Activated CD4-positive, alpha-beta T cell treated with anti-CD3 and anti-CD28 coated beads, Interleukin-2, amount 50 U/mL, for 24 hours (primary cell): ENCODE data around the gene TEF.
"Not testable (repeated sequence)": the region's sequence is repeated elsewhere in the genome, so short reads cannot be mapped to it uniquely, and the experiment has no call there.

Source experiments
- DNase-seq, 2 donors: peaks; one replicate each; pipeline ENCODE4 v3.0.0-alpha.2; 2020; ENCODE audit warnings: low read depth in 1 of 2, low spot score in 1 of 2

TEF gene

DNA sequence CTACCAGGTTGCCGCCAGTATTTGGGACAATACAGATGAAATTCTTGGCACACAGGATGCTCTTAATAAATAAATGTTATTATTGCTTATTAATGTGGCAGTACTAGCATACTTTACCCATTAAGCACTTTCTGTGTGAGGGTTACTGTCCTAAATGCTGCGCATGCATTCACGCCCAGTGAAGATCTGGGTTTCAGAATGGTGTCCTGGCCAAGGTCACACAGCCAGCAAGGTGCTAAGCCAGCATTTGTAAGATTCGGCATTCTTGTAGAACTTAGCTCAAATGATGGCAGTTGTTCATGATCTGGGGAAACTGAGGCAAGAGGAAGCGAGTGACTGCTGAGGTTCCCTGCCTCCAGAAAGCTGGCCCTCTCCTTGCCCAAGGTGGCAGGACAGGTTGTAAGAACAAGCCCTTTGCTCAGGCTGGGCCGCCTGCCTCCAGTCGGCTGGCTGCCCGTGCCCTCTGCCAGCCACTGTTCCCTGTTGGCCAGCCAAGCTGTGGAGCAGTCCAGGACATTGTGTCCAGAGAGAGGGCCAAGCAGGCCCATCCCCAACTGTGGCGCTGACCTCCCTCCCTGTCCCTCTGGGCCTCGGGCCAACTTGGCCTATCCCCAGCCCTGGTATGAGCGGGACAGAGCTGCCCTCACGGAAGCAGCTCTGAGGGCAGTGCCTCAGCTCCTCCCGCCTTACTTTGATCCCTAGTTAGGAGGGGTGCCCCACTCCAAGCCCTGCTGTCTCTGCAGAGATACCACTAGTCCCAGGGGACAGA lies 36.1 kb downstream of the TEF start:
- DNase-seq = no peak

DNA sequence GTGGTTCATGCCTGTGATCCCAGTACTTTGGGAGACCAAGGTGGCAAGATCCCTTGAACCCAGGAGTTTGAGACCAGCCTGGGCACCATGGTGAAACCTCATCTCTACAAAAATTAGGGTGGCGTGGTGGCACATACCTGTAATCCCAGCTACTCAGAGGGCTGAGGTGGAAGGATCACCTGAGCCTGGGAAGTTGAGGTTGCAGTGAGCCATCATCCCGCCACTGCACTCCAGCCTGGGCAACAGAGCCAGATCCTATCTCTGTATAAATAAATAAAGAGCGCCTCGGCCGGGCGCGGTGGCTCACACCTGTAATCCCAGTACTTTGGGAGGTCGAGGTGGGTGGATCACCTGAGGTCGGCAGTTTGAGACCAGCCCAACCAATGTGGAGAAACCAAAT lies 37.0 kb downstream of the TEF start:
- DNase-seq = no peak

DNA sequence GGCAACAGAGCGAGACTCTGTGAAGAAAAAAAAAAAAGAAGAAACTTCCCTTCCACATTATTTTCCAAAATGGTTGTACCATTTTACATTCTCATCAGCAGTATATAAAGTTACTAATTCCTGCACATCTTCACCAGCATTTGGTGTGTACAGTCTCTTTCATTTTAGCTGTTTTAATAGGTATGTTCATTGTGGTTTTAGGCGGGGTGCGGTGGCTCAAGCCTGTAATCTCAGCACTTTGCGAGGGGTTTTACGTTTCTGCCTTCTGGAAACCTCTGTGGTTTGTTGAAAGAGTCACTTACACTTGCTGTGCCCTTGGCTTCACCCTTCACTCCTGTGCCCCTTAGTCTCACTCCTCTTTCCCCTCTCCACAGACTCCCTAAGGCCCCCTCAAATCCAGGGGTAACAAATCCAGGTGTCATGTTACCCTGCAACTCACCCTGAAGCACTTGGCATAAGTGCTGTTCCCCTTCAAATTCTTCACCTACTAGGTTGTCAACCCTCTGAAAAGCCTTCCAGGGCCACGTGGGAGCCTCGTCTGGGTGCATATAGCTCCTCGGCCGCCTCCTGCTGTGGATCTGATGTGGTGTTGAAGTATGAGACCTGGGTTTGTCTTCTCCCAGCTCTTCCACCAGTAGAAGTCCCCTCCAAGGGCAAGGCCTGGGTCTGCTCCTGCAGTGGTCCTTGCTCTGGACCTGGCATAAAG lies 44.1 kb downstream of the TEF start:
- DNase-seq = no peak

DNA sequence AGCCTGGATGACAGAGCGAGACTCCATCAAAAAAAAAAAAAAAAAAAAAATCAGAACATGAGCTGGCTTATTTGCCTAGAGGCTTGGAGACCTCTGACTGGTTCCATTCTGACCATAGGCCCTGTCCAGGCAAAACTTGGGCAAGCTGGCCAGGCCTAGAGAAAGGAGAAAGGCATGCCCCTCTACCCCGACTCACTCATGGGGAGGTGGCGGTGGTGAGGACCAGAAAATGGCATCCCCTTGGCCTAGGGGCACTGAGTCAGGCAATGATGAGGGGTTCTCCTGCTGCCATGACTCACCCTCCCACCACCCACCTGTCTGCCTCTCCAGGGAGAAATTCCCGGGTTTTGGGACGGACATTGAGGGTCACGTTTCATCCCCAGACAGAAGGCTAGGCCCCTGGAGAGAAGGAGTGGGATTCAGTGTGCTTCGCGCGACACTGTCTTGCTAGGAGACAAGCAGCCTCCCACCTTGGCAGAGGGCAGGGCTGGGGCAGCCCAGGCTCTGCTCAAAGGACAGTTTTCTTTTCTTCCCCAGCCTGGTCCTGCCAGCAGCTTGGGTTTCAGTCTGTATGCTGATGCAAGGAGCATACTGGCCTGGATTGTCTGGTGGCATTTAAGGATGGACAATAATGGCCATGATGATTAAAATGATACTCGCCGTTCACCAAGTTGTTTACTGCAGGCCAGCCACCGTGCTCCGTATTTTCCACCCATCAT lies 47.6 kb downstream of the TEF start:
- no peak for DNase-seq

DNA sequence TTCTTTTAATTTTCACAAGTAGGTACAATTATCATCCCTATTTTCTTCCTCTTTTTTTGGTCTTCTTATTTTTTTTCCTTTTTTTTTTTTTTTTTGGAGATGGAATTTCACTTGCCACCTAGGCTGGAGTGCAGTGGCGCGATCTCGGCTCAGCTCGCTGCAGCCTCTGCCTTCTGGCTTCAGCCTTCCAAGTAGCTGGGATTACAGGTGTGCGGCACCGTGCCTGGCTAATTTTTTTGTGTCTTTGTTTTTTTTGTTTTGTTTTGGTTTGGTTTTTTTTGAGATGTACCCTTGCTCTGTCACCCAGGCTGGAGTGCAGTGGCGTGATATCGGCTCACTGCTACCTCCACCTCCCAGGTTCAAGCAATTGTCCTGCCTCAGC lies 48.2 kb downstream of the TEF start:
- no peak for DNase-seq

DNA sequence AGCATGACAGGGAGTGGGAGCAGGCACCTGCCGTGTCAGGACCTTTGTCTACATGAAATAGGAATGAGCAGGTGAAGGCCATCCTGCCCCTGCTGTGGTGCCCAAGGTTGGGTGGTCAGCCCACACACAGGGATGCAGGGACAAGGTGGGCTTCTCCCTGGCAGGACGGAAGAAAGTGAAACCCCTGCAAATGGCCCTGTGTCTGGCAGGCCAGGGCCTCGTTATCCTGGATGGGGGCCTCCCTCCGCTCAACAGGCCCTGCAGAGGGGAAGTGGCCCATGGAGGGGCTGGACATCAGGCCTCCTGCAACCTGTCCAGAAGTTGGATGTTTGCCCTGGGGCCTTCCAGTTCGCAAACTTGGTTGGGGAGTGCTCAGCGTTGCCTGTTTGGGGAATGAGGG lies 49.9 kb downstream of the TEF start:
- DNase-seq = no peak

DNA sequence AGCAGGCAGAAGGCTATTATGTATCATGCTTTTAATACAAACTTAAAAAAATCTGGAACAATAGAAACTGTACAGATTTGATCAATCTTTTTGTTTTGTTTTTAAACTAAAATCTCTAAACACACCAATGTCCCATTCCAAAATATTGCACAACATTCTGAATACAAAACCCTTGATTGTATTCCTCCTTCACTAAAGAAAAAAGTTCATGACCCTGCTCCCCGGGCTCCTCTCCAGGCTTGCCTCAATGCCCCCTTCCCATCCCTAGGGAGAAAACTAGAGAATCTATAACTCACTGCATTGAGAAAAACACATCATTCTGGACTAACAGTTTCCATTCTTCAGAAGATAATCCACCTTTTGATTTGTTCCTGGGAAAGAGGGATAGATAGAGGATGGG lies 51.7 kb downstream of the TEF start:
- DNase-seq = not testable (repeated sequence)

DNA sequence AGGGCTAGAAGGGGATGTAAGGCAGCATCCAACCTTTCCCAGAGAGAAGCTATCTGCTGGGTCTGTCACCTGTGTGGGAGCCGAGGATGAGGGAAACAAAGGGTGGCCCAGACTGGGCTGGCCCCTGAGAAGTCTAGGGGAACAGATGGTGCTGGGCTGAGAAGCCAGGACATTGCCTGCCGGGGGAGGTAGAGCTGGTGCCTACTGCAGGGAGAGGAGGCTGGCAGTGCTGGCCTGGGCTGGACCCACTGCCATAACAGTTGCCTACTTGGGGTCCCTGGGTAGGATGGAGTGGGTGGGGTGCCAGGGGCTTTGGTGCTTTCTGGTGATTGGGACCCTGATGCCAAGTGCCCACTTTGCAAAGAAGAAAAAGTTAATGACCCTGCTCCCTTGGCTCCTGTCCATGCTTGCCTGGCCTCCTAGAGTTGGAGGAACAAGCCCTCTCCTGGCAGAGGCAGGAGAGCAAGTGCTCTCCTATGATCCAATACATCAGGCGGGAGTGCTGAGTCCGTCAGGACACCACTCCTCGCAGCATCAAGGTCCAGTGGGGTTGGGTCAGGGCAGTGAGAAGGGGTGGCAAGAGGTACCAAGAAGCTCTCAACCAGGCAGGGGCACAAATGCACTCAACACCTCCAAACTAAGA lies 52.7 kb downstream of the TEF start:
- not testable (repeated sequence) for DNase-seq

DNA sequence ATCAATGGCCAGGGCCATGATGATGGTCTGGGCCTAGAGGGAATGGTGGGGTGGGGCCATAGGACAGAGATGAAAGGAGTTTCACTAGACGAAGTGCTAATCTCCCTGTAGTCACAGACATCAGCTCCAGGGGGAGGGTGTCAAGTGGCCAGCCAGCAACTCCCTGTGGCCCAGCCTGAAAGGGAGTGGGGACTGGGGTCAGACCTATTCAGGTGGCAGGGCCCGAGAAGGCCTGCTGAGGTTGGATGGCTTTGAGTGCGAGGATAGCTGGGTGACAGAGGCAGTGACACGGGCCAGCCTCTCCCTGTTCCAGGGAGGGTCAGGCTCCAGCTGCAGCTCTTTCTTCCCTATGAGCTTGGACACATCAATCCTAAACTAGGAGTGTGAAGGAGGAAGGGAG lies 53.8 kb downstream of the TEF start:
- no peak for DNase-seq

DNA sequence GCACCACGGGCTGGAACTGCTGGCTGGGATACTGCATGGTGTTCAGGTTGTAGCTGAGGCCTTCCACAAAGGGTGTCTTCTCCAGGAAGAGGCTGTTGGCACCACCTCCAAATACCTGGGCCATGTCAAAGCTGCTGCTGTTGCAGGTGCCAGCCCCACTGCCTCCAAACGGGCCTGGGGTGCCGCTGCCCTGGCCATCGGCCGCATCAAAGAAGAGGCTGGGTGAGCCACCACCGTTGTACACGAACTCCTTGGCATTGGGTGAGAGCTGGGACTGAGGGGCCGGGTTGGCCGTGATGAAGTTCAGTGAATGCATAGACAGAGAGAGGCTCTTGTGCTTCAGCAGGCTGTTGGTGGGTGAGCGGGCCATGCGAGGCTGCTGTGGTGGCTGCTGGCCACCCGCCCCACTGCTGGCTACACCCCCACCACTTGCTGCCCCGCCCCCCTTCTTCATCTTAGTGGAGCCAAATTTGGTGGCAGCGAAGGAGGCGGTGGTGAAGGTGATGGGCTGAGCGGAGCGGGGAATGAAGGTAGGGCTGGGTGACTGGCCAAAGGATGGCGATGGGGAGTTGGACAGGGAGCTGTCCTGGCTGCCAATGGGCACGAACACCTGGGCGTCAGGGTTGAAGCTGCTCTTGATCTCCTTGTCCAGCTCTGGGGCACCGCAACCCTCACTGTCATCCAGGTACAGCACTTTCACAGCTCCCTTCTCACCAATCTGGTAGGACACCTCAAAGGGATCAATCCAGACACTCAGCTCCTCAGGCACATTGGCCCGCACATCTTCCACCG lies 54.8 kb downstream of the TEF start:
- no peak for DNase-seq

DNA sequence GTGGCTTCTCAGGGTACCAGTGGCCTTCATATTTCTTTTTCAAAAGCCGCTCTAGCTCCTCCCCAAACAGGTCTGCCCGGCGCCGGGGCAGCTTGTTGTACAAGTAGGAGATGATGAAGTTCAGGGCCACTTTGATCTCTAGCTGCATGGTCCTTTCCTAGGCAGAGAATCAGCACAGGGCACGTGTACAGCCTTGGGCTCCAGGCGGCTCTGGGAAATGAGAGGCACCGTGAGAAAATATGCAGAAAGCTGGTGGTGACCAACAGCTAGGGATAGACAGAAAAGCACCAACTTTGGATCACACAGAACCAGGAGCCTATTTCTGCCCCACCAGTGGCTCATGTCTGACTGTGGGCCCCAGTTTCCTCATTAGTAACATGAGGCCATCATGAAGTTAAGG lies 55.5 kb downstream of the TEF start:
- DNase-seq = no peak

DNA sequence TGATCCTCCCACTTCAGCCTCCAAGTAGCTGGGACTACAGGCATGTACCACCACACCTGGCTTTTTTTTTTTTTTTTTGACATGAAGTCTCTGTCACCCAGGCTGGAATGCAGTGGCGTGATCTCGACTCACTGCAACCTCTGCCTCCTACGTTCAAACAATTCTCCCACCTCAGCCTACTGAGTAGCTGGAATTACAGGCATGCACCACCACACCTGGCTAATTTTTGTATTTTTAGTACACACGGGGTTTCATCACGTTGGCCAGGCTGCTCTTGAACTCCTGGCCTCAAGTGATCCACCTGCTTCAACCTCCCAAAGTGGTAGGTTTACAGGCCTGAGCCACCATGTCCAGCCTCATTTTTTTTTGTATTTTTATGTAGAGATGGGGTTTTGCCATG lies 58.8 kb downstream of the TEF start:
- DNase-seq = not testable (repeated sequence)

DNA sequence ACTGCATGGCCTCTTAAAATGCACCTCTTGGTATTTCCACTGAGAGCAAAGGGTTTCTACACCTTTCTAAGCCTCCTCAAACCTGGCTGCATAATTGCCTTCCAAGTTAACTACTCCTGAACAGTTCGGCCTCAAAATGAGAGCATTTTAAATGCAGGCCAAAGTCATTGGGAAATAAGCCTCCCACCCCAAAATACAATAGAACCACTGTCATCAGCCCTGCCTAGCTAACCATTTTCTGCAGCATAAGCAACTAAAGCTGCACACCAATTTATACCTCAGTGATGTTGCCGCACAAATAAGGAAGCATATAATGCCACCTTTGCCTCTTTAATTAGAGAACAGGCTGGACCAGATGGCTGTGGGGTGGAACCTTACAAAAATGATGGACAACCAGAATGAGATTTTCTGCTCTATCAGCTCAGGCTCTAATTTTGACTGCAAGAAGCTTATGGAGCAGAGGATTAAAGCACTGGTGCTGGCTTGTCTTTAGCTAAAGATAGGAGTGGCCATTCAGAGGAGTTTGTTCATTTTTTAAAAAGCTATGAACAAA lies 60.6 kb downstream of the TEF start:
- DNase-seq = no peak

DNA sequence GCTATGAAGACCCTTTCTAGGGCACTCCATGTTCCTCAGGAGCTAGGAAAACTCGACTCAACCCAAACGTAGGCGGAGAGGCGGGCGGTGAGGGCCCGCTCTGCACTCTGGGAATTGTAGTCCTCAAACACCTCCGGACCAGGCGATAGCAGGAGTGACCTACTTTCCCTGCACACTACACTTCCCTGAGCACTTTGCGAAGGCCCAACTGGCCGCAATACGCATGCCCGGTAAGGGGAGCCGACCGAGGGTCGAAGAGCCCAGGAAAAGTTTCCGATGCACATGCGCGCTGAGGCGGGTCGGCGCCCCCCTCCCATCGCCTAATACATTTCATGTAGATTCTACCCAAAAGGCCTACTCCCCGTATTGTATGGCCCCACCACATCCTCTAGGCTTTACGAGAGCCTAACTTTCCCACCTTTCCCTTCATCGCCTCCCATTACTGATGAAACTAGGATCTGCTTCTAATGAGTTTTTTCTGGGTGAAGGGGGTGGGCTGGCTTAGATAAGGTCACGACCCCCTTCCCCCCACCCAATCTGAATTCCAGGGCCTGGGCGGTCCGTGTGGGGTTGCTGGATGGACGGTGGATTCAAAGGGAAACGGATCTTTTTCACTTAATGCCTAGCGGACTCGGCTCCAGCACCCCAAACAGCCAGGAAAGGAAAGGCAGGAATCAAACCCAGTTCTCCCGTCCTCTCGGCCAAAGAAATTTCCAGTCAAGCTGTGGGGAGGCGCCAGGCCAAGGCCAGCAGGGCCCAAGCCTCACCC lies 62.8 kb downstream of the TEF start:
- peak; percentile 65 to 80 for DNase-seq

DNA sequence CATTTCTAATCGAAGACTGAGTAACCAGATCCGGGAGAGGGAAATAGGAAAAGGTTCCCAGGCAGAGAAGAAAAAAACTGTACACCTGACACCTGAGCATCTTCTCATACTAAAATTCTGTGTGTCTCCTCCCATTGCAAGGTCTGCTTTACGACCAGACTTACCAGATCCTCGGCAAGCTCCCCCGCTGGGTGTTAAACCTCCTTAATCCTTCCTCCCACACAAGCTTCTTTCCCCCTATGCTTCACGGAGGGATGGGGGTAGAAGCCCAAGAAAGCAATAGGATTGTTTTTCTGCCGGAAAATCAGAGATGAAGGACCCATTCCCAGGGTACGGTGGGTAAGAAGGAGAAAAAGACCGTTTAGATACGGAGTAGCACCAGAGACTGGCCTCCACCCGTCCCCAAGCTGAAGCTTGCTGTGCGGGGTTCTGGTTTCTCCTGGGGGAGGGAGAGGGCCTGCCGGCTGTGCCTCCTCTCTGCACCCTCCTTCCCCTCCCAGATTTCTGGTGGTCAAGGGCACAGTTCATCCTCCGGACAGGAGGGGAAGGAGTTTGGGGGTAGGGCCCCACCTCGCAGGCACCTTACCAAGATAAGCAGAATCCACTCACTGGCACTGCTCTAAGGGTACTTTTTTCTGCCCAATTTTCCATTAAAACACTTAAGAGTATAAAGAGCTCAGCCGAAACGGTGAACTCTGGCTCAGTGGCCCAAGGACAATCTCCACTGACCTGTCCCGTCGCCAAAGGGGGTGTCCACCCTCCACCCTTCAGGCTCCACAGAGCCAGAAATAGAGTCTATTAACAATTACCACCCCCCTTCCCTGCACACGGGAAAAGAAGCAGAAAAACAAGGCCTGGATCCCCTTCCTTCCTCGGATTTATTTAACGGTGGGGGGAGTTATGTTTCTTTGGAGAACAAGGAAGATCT lies 63.7 kb downstream of the TEF start:
- no peak for DNase-seq

DNA sequence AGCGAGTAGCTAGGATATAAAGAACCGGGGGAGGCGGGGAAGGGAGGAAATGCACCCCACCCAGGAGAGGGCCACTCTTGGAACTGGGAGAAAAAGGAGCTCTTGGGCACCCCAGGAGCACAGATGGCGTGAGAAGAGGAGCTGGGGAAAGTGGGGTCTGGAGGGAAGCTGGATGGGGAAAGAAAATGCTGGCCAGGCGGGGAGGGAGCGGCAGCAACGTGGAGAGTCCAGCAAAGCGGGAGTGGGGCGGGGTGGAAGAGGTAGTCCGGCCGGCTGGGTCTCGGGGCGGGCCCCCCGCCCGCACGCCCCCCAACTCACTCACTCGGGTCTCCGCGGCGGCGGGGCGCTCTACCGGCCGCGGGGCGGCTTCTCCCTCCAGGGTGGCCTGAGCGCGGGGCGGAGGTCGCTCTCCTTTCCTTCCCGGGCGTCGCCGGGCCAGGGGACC lies 64.3 kb downstream of the TEF start:
- DNase-seq = no peak

DNA sequence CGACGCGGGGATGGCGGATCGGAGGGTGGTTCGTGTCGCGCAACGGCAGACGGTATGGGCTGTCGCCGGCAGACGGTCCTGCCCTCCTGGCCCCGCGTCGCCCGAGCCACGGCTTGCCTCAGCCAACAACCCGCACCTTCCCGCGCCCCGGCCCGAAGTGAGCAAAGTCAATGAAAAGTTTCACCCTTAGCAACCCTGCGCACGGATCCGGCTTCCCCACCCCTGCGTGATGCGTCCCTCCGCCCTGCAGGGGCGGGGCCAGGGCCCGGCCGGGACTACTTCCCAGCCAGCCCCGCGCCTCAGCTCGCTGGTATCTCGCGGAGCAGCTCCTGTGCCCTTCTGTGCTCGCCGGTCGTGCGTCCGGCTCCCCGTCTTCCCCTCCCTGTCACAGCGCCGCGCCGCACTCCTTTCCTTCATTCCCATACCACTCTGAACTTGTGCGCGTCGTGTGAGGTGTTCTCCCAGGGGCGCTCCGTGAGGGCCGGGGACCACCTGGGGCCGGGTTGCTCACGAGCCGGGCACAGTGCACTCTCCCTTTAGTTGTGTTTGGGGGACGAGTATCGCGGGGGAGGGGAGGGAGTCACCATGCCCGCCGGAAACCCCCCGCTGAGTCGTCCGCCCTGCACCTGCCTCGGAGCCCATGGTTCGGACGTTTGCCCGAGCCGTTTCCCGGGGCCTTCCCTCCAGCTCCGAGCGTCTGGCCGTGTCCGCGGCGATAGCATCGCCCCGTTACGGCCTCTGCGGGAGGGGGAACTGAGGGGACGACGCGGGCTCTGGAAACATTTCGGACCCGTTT lies 65.1 kb downstream of the TEF start, which contains the start of gene TOB2:
Gene TOB2, minus strand, starts transcription at position 163 of the 796 bp plus-strand sequence. CDS start 9,456 bp downstream, outside the sequence.
- peak; percentile 91 to 94 for DNase-seq
